ENCODE data around the gene ATG7. TPM values are rescaled to one million over a fixed set of nuclear protein-coding genes. Genes with fewer than 3 reads are reported as not detected.

ATG7 gene
- total RNA-seq, 4 donors from 2014 or later: 54.8 to 126 (median 100) TPM

DNA sequence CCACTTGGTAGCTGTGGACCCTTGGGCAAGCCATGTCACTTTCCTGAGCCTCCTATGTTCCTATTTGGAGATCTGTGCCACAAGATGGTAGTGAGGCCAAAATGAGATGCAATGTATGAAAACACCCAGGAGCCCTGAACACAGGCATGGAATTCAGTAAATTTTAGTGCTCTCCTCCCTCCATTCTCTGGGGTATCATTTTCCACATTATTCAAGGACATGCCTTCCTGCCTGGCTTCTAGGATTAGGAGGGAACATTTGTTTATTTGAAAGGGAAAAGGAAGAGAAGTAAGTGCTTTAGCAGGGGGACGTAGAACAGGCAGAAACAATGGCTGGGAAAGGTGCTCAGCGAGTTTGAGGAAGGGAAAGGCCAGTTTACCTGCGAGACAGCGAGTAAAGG, 98.8 kb downstream of the ATG7 start:
- H3K27ac ChIP-seq: no peak overlapping the region
- H3K9me3 ChIP-seq: no peaks in the 10 kb centered on the region
- intact Hi-C loops (cut with DNase I; ENCODE audit: low total_unique reads): loop anchor here (10.0 kb wide), 1 partner anchor 434 kb away; no protein-coding TSS in a partner anchor
- no peak overlapping the region for H3K4me3 ChIP-seq
- DNase-seq: no peak
- H3K4me1 ChIP-seq: no peaks in the 10 kb centered on the region
- no peaks in the 10 kb centered on the region for H3K36me3 ChIP-seq
- TF ChIP-seq, protein P1, sequence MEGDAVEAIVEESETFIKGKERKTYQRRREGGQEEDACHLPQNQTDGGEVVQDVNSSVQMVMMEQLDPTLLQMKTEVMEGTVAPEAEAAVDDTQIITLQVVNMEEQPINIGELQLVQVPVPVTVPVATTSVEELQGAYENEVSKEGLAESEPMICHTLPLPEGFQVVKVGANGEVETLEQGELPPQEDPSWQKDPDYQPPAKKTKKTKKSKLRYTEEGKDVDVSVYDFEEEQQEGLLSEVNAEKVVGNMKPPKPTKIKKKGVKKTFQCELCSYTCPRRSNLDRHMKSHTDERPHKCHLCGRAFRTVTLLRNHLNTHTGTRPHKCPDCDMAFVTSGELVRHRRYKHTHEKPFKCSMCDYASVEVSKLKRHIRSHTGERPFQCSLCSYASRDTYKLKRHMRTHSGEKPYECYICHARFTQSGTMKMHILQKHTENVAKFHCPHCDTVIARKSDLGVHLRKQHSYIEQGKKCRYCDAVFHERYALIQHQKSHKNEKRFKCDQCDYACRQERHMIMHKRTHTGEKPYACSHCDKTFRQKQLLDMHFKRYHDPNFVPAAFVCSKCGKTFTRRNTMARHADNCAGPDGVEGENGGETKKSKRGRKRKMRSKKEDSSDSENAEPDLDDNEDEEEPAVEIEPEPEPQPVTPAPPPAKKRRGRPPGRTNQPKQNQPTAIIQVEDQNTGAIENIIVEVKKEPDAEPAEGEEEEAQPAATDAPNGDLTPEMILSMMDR (IDR thresholded peaks at IDR 0.05): no peak
- TF ChIP-seq POLR2A (IDR thresholded peaks at IDR 0.05): no peak
- no peaks in the 10 kb centered on the region for H3K27me3 ChIP-seq

DNA sequence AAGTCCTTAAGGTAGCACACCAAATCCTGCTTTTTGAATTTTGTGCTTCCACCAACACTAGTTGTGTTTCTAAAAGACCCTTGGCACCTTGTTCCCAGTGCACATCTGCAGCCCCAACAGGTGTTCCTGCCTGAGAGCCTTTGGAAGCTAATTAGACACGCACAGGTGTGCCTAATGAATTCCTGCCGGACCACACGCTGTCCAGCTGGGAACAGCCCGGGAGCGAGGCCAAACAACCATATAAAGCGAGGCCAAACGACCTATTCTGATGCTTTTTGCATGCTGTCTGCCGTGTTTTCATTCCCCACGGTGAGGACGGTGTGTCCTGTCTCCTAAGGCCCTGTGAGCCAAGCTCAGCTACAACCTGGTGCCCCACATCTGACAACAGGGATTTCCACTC, 99.5 kb downstream of the ATG7 start:
- Histone ChIP-seq H3K27me3 (no peaks in the 10 kb centered on the region), H3K27ac (no peak overlapping the region), H3K4me1 (no peaks in the 10 kb centered on the region), H3K4me3 (no peak overlapping the region), H3K9me3 (no peaks in the 10 kb centered on the region), H3K36me3 (no peaks in the 10 kb centered on the region)
- DNase-seq: no peak
- intact Hi-C loops (cut with DNase I; ENCODE audit: low total_unique reads): loop anchor here (10.0 kb wide), 1 partner anchor 433 kb away; no protein-coding TSS in a partner anchor
- no peak for TF ChIP-seq POLR2A (IDR thresholded peaks at IDR 0.05)
- TF ChIP-seq, protein P1 (IDR thresholded peaks at IDR 0.05): no peak

DNA sequence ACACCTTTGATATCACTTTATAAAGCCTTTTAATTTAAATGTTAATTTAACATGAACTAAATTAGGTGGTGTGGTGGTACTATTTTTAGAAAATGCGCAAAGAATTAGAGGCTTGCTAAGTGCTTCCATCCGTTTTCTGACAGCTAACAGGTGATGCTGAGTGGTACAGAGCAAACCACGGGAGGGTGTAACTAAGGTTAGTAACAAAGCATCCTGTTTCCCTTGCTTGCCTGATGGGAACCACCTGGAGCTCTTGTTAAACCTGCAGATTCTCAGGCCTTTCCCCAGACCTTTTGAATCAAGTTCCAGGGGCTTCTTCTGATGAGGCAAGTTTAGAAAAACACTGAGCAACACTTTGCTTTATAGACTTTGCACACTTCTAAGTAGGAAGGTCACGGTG, 101.0 kb downstream of the ATG7 start:
- TF ChIP-seq, protein P1 (IDR thresholded peaks at IDR 0.05): no peak
- TF ChIP-seq POLR2A (IDR thresholded peaks at IDR 0.05): no peak
- no peak for DNase-seq
- Histone ChIP-seq H3K4me3 (no peak overlapping the region), H3K9me3 (no peaks in the 10 kb centered on the region), H3K4me1 (no peaks in the 10 kb centered on the region), H3K27ac (no peak overlapping the region), H3K27me3 (no peaks in the 10 kb centered on the region), H3K36me3 (no peaks in the 10 kb centered on the region)
- intact Hi-C loops (cut with DNase I; ENCODE audit: low total_unique reads): loop anchor here (10.0 kb wide), 1 partner anchor 432 kb away; no protein-coding TSS in a partner anchor

DNA sequence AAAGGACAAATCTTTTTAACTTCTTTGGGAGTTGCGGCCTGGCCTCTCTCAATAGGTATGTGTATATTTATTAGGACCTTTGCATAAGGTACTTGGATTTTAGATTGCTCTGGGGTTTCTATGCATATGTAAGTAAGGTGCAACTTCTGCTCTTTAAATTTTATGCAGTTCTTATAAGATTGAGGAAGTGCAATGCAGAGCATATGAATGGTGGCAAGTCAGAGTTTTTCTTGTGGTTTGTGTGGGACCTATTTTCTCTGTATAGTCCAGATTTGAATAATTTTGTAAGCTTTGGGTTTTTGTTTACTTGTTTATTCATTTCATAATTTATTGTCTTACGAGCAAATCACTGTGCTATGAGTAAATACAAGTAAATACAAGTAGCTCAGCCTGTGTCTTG, 101.5 kb downstream of the ATG7 start:
- Histone ChIP-seq H3K36me3 (no peaks in the 10 kb centered on the region), H3K9me3 (no peaks in the 10 kb centered on the region), H3K4me3 (no peak overlapping the region), H3K4me1 (no peaks in the 10 kb centered on the region), H3K27ac (no peak overlapping the region), H3K27me3 (no peaks in the 10 kb centered on the region)
- intact Hi-C loops (cut with DNase I; ENCODE audit: low total_unique reads): loop anchor here (10.0 kb wide), 1 partner anchor 431 kb away; no protein-coding TSS in a partner anchor
- no peak for TF ChIP-seq POLR2A (IDR thresholded peaks at IDR 0.05)
- TF ChIP-seq, protein P1 (IDR thresholded peaks at IDR 0.05): no peak
- no peak for DNase-seq

DNA sequence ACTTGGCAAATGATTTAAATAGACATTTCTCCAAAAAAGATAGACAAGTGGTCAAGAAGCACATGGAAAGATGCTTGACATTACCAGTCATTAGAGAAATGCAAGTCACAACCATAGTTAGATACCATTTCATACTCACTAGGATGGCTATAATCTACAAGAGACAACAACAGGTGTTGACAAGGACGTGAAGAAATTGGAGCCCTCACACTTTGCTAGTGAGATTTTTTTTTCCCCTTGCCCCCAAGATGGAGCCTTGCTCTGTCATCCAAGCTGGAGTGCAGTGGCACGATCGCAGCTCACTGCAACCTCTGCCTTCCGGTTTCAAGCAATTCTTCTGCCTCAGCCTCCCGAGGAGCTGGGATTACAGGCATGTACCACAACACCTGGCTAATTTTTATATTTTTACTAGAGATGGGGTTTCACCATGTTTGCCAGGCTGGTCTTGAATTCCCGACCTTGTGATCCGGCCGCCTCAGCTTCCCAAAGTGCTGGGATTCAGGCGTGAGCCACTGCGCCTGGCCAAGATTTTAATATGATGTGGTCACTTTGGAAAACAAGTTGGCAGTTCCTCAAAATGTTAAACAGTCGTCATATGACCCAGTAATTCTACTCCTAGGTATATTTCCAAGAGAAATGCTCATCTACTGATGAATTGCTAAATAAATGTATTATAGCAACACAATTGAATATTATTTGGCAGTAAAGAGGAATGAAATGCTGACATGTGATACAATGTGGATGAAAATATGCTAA, 103.3 kb downstream of the ATG7 start:
- H3K27ac ChIP-seq: no peak overlapping the region
- peaks cover 0 to 3% of the 10 kb centered on the region in 2 donors for H3K36me3 ChIP-seq
- intact Hi-C loops (cut with DNase I; ENCODE audit: low total_unique reads): loop anchor here (5.0 to 10.0 kb wide), 2 partner anchors 277 to 429 kb away; no protein-coding TSS in a partner anchor
- H3K9me3 ChIP-seq: no peaks in the 10 kb centered on the region
- no peaks in the 10 kb centered on the region for H3K27me3 ChIP-seq
- DNase-seq: no peak
- H3K4me1 ChIP-seq: no peaks in the 10 kb centered on the region
- H3K4me3 ChIP-seq: no peak overlapping the region
- TF ChIP-seq POLR2A (IDR thresholded peaks at IDR 0.05): no peak
- TF ChIP-seq, protein P1 (IDR thresholded peaks at IDR 0.05): no peak

Data from uterus (tissue), 4 donors.